HEK293T (cell line): ENCODE results near the gene TMEM242.

Experiments used
- CTCF ChIA-PET: fragments of 350-600 bp; formaldehyde crosslinking; extraction: SDS; loops from one replicate; lab custom pipeline; 2021; ENCODE audit warnings: antibody characterized with exemption, inconsistent platforms; lab: Yijun Ruan, JAX
- POLR2A ChIA-PET: fragments of 350-600 bp; formaldehyde crosslinking; extraction: SDS; loops from one replicate; lab custom pipeline; 2020; ENCODE audit warnings: antibody characterized with exemption, inconsistent platforms; lab: Yijun Ruan, JAX
- DNase-seq: peaks from one replicate; pipeline ENCODE4 v3.0.0; 2012; ENCODE audit warnings: mixed read lengths; ENCODE audit errors: extremely low spot score
- ARNT ChIP-seq: fragments of 450-650 bp; IDR thresholded peaks from 2 replicates; pipeline ENCODE4 v1.6.1; 2017; ENCODE audit warnings: mild to moderate bottlenecking
- BHLHE40 ChIP-seq: fragments of 450-650 bp; IDR thresholded peaks from 2 replicates; pipeline ENCODE4 v1.6.1; 2016; ENCODE audit warnings: mild to moderate bottlenecking, moderate library complexity, borderline replicate concordance
- CTBP1 ChIP-seq: fragments of 450-650 bp; IDR thresholded peaks from 2 replicates; pipeline ENCODE4 v1.6.1; 2016; ENCODE audit warnings: borderline replicate concordance
- ELF4 ChIP-seq: fragments of 450-650 bp; IDR thresholded peaks from 2 replicates; pipeline ENCODE4 v1.6.1; 2017; ENCODE audit warnings: antibody characterized with exemption
- FOXA1 ChIP-seq: fragments of 450-650 bp; IDR thresholded peaks from 2 replicates; pipeline ENCODE4 v1.6.1; 2016; ENCODE audit warnings: mild to moderate bottlenecking
- FOXK2 ChIP-seq: fragments of 450-650 bp; IDR thresholded peaks from 2 replicates; pipeline ENCODE4 v1.6.1; 2016; ENCODE audit warnings: mild to moderate bottlenecking
- FOXM1 ChIP-seq: fragments of 450-650 bp; IDR thresholded peaks from 2 replicates; pipeline ENCODE4 v1.6.1; 2017; ENCODE audit warnings: mild to moderate bottlenecking, borderline replicate concordance
- HDGF ChIP-seq: fragments of 450-650 bp; IDR thresholded peaks from 2 replicates; pipeline ENCODE4 v1.6.1; 2017; ENCODE audit warnings: antibody characterized with exemption, borderline replicate concordance
- L3MBTL2 ChIP-seq: fragments of 450-650 bp; conservative IDR thresholded peaks from 2 replicates; pipeline ENCODE4 v1.6.1; 2016; ENCODE audit warnings: mild to moderate bottlenecking
- LEF1 ChIP-seq: fragments of 450-650 bp; IDR thresholded peaks from 2 replicates; pipeline ENCODE4 v1.6.1; 2017; ENCODE audit warnings: mild to moderate bottlenecking, borderline replicate concordance
- NFRKB ChIP-seq: fragments of 450-650 bp; IDR thresholded peaks from 2 replicates; pipeline ENCODE4 v1.6.1; 2016; ENCODE audit warnings: mild to moderate bottlenecking, moderate library complexity
- SP1 ChIP-seq: fragments of 450-650 bp; IDR thresholded peaks from 2 replicates; pipeline ENCODE4 v1.6.1; 2017
- SUZ12 ChIP-seq: fragments of 450-650 bp; IDR thresholded peaks from 2 replicates; pipeline ENCODE4 v1.6.1; 2016; ENCODE audit warnings: mild to moderate bottlenecking
- TARDBP ChIP-seq: fragments of 450-650 bp; IDR thresholded peaks from 2 replicates; pipeline ENCODE4 v1.6.1; 2016
- ZNF384 ChIP-seq: fragments of 450-650 bp; IDR thresholded peaks from 2 replicates; pipeline ENCODE4 v1.6.1; 2016
- TF ChIP-seq, protein P1 (sequence below): fragments of 450-650 bp; IDR thresholded peaks from 2 replicates; pipeline ENCODE4 v1.6.1; 2016

TMEM242 gene

DNA sequence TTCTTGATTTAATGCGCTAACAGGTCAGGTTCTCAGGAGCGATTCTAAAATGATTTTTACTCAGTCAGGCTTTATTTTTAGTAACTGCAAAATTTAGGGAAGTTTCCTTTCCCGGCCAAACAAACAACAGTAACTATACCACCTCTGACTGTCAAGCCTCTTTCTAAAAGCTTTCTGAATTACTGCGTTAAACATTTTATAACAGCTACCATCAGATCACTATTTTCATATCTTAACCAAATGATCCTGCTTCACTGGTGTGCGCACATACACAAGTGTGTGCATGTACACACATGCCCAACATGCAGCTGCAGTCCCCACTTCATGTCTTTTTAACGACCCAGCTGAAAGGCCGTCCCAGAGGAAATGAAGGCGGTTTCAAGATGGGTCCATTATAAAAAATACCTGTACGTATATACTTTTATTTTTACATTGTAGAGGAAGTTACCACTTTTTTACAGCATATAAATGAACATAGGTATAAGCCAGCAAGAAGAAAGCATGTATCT lies 25.0 kb downstream of the TMEM242 start:
- TF ChIP-seq LEF1 = no peak
- TF ChIP-seq L3MBTL2 = no peak
- TF ChIP-seq SUZ12 = no peak
- TF ChIP-seq, protein P1, sequence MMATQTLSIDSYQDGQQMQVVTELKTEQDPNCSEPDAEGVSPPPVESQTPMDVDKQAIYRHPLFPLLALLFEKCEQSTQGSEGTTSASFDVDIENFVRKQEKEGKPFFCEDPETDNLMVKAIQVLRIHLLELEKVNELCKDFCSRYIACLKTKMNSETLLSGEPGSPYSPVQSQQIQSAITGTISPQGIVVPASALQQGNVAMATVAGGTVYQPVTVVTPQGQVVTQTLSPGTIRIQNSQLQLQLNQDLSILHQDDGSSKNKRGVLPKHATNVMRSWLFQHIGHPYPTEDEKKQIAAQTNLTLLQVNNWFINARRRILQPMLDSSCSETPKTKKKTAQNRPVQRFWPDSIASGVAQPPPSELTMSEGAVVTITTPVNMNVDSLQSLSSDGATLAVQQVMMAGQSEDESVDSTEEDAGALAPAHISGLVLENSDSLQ = no peak
- TF ChIP-seq ELF4 = no peak
- TF ChIP-seq ARNT = no peak
- TF ChIP-seq SP1 = no peak
- TF ChIP-seq NFRKB = no peak
- no peak for TF ChIP-seq BHLHE40
- ChIA-PET CTCF (interaction anchor here (1.2 kb wide), 1 partner anchor 9 kb away, joined by 3 read pairs; no protein-coding TSS in a partner anchor), POLR2A (interaction anchor here (1.0 kb wide), 1 partner anchor 26 kb away, joined by 3 read pairs; no protein-coding TSS in a partner anchor)
- no peak for DNase-seq

DNA sequence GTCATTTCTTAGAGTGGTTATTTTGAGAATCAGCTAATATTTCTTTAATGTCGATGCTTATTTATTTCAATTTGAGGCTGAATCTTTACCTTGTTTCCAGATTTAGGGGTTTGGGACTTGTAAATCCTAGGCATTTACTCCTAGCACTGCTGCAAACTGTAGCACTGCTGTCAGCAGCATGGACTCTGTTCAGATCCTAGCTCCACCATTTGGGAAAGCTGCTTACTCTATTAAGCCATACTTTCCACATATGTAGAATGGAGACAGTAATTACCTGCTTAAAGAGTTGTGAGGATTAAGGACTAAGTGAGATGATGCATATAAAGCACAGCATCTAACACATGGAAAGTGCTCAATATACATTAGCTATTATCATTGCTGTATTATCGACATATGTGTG lies 28.7 kb downstream of the TMEM242 start:
- CTCF ChIA-PET = interaction anchor here (0.6 kb wide), 1 partner anchor 511 kb away, joined by 5 read pairs; no protein-coding TSS in a partner anchor
- POLR2A ChIA-PET = no interaction called here
- TF ChIP-seq ARNT (no peak), FOXA1 (no peak), NFRKB (no peak), LEF1 (no peak), HDGF (no peak), L3MBTL2 (no peak), ELF4 (no peak), SP1 (no peak), CTBP1 (no peak), FOXM1 (no peak), BHLHE40 (no peak), ZNF384 (no peak)
- TF ChIP-seq, protein P1 = no peak
- no peak for DNase-seq

DNA sequence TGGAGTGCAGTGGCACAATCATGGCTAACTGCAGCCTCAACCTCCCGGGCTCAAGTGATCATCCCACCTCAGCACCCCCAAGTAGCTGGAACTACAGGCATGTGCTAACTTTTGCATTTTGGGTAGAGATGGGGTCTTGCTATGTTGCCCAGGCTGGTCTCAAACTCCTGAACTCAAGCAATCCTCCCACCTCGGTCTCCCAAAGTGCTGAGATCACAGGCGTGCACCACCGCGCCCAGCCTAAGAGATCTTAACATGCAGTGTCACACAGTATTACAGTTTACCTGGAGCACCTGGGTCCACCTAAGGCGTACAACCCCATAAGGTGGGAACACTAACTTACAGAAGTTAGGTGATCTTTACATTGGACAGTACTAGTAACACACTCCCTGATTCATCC lies 29.5 kb downstream of the TMEM242 start:
- no peak for DNase-seq
- TF ChIP-seq FOXK2 (no peak), SUZ12 (no peak), FOXA1 (no peak), CTBP1 (no peak), BHLHE40 (no peak), LEF1 (no peak), ARNT (no peak), ZNF384 (no peak)
- TF ChIP-seq, protein P1 = no peak
- ChIA-PET POLR2A (no interaction called here), CTCF (no interaction called here)

DNA sequence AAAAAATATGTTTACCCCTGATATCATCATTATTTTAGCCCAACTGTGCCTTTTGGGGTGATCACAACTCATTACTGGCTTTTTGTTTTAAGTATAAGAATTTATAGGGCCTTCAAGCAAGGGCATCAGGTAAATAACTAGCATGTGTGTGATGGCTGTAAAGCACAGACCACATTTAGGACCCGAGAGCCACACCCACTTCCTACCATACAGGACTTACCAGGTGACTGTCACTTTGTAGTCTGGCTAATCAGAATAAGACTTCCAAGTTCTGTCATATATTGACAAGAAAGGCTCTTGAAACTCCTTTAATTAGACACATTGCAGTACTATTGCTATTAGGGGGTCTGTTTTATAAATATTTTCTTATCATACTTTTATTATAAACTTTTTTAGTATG lies 31.1 kb downstream of the TMEM242 start:
- CTCF ChIA-PET = no interaction called here
- DNase-seq = no peak
- TF ChIP-seq BHLHE40 (no peak), HDGF (no peak), ZNF384 (no peak), FOXA1 (no peak), CTBP1 (no peak), FOXM1 (no peak), ARNT (no peak), L3MBTL2 (no peak), TARDBP (no peak), LEF1 (no peak), SP1 (no peak), NFRKB (no peak), SUZ12 (no peak), FOXK2 (no peak), ELF4 (no peak)
- TF ChIP-seq, protein P1 = no peak
- POLR2A ChIA-PET = no interaction called here

DNA sequence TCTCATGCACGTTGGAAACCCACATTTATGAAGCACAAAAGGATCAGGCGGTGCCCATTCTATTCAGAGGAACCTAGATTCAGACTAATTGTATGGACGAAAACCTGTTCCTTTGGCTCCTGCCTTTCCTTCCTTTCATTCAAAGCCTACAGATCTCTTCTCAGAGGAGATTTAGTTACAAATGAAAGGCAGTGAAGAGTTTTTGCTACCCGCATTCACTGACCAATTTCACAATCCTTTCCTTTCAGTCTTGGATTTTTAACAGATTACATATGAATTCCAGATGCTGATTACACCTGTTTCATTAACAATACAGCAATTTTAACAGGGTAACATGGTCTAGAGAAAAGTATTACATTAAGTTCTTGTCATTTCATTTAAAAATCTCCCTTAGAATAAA lies 32.0 kb downstream of the TMEM242 start:
- ChIA-PET POLR2A (interaction anchor here (0.6 kb wide), 1 partner anchor 36 kb away, joined by 3 read pairs; no protein-coding TSS in a partner anchor), CTCF (no interaction called here)
- no peak for DNase-seq
- TF ChIP-seq ELF4 = no peak
- TF ChIP-seq SP1 = no peak
- no peak for TF ChIP-seq NFRKB
- no peak for TF ChIP-seq FOXM1
- no peak for TF ChIP-seq ARNT
- no peak for TF ChIP-seq L3MBTL2
- TF ChIP-seq FOXA1 = no peak
- TF ChIP-seq TARDBP = no peak
- no peak for TF ChIP-seq FOXK2
- no peak for TF ChIP-seq BHLHE40
- TF ChIP-seq, protein P1 = no peak
- no peak for TF ChIP-seq HDGF
- TF ChIP-seq CTBP1 = no peak
- no peak for TF ChIP-seq SUZ12
